ENCODE data around the gene BAZ2B. TPM values are rescaled to one million over a fixed set of nuclear protein-coding genes. Genes with fewer than 3 reads are reported as not detected.

The BAZ2B gene
- total RNA-seq, 1 experiment from 2014 or later = 34.9 TPM

DNA sequence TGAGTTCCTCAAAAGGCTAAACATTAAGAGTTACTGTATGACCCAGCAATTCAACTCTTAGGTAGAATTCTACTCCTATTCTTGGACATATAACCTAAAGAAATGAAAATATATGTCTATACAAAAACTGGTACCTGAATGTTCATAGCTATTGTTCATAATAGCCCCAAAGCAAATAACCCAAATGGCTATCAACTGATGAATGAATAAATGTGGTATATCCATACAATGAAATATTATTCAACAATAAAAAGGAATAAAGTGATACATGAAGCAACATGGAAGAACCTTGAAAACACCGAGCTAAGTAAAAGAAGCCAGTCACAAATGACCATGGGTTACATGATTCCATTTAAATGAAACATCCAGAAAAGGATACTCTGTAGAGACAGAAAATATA is 114.6 kb downstream of the BAZ2B start:
- Histone ChIP-seq H3K4me2 (no peak overlapping the region), H3K9me3 (ENCODE audit: insufficient read depth, low read depth) (no peaks in the 10 kb centered on the region), H3F3A (ENCODE audit: insufficient read depth, low read depth) (peaks cover 10% of the 10 kb centered on the region; the same call in 1 of the 2 replicates), H3K27me3 (ENCODE audit: insufficient read depth, low read depth) (no peaks in the 10 kb centered on the region), H3K36me3 (ENCODE audit: low read depth) (no peaks in the 10 kb centered on the region), H2AFZ (no peak overlapping the region), H3K79me2 (ENCODE audit: low read depth) (no peaks in the 10 kb centered on the region), H3K9me2 (ENCODE audit: insufficient read depth) (no peaks in the 10 kb centered on the region), H3K27ac (no peak overlapping the region), H3K4me3 (no peak overlapping the region), H4K20me1 (ENCODE audit: insufficient read depth) (no peaks in the 10 kb centered on the region), H3K4me1 (replicated peaks; ENCODE audit: insufficient read depth) (peaks cover 8% of the 10 kb centered on the region)
- CTCF ChIA-PET = no interaction called here
- POLR2A ChIA-PET (ENCODE audit: unreplicated experiment) = no interaction called here
- no peak for DNase-seq
- BruUV-seq (replicated peaks) = no TSS peak
- TF ChIP-seq, protein P1, sequence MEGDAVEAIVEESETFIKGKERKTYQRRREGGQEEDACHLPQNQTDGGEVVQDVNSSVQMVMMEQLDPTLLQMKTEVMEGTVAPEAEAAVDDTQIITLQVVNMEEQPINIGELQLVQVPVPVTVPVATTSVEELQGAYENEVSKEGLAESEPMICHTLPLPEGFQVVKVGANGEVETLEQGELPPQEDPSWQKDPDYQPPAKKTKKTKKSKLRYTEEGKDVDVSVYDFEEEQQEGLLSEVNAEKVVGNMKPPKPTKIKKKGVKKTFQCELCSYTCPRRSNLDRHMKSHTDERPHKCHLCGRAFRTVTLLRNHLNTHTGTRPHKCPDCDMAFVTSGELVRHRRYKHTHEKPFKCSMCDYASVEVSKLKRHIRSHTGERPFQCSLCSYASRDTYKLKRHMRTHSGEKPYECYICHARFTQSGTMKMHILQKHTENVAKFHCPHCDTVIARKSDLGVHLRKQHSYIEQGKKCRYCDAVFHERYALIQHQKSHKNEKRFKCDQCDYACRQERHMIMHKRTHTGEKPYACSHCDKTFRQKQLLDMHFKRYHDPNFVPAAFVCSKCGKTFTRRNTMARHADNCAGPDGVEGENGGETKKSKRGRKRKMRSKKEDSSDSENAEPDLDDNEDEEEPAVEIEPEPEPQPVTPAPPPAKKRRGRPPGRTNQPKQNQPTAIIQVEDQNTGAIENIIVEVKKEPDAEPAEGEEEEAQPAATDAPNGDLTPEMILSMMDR (conservative IDR thresholded peaks at IDR 0.05) = no peak
- no peak for TF ChIP-seq EZH2 (IDR thresholded peaks at IDR 0.05; ENCODE audit: low read depth)
- intact Hi-C loops (cut with micrococcal nuclease; ENCODE audit: unreplicated experiment) = no loop called here

DNA sequence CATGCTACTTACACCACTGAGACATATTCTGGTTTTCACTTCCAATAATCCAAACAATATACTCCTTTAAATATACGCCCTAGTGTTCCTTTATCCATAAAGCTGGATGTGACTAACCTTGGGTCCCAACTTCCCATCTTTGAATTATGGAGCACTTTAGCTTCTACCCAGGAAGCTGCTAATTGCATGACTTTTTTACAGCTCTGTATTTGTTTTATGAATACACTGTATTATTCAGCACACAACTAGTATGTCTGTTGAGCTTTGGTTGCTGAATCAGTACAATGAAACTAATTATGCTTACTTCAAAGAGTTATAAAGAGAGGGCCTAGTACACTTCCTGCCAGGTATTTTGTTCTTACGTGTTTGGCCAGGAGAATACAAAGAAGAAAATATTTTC is 118.5 kb downstream of the BAZ2B start:
- Histone ChIP-seq H3K9me3 (ENCODE audit: insufficient read depth, low read depth) (no peaks in the 10 kb centered on the region), H4K20me1 (ENCODE audit: insufficient read depth) (no peaks in the 10 kb centered on the region), H3K4me3 (no peak overlapping the region), H3K4me2 (no peak overlapping the region), H3K27ac (peak overlapping the region; percentile 57), H3K79me2 (ENCODE audit: low read depth) (no peaks in the 10 kb centered on the region), H3K4me1 (replicated peaks; ENCODE audit: insufficient read depth) (no peaks in the 10 kb centered on the region; the same call in 1 of the 2 replicates), H3K27me3 (ENCODE audit: insufficient read depth, low read depth) (no peaks in the 10 kb centered on the region), H2AFZ (no peak overlapping the region), H3K9me2 (ENCODE audit: insufficient read depth) (no peaks in the 10 kb centered on the region), H3F3A (ENCODE audit: insufficient read depth, low read depth) (peaks cover 10% of the 10 kb centered on the region; the same call in 1 of the 2 replicates), H3K36me3 (ENCODE audit: low read depth) (no peaks in the 10 kb centered on the region)
- CTCF ChIA-PET = no interaction called here
- BruUV-seq (replicated peaks) = no TSS peak
- TF ChIP-seq, protein P1 (conservative IDR thresholded peaks at IDR 0.05) = no peak
- no peak for TF ChIP-seq EZH2 (IDR thresholded peaks at IDR 0.05; ENCODE audit: low read depth)
- POLR2A ChIA-PET (ENCODE audit: unreplicated experiment) = interaction anchor here (0.5 kb wide), 1 partner anchor 258 kb away, joined by 3 read pairs; no protein-coding TSS in a partner anchor
- intact Hi-C loops (cut with micrococcal nuclease; ENCODE audit: unreplicated experiment) = no loop called here
- DNase-seq = no peak

DNA sequence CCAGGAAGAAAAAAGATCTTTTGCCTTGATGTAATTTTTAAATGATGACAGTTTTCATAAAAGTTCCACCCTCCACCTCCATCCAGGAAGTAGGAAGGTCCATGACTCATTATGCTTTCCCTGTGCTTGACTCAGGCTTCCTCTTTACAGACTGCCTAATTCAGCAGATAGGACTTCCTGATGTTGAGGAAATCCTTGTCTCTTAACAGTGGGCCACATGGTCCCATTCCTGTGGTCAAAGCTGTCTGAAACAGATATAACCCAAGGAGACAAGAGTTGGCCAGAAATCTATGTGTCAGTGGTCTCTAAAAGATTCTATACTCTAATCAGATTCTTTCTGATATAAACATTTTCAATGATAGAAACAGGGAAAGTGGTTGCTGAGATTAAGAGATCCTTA is 119.1 kb downstream of the BAZ2B start:
- Histone ChIP-seq H3K27ac (peak overlapping the region; percentile 57), H3K4me1 (replicated peaks; ENCODE audit: insufficient read depth) (no peaks in the 10 kb centered on the region; the same call in 1 of the 2 replicates), H3K36me3 (ENCODE audit: low read depth) (no peaks in the 10 kb centered on the region), H3K9me2 (ENCODE audit: insufficient read depth) (no peaks in the 10 kb centered on the region), H3K4me3 (no peak overlapping the region), H3K9me3 (ENCODE audit: insufficient read depth, low read depth) (no peaks in the 10 kb centered on the region), H3F3A (ENCODE audit: insufficient read depth, low read depth) (peaks cover 10% of the 10 kb centered on the region; the same call in 1 of the 2 replicates), H3K27me3 (ENCODE audit: insufficient read depth, low read depth) (no peaks in the 10 kb centered on the region), H3K79me2 (ENCODE audit: low read depth) (no peaks in the 10 kb centered on the region), H3K4me2 (0 out of 2 replicates have a peak overlapping the region, but pooled peaks have one; percentile 23), H4K20me1 (ENCODE audit: insufficient read depth) (no peaks in the 10 kb centered on the region), H2AFZ (no peak overlapping the region)
- ChIA-PET POLR2A (ENCODE audit: unreplicated experiment) (no interaction called here), CTCF (no interaction called here)
- BruUV-seq (replicated peaks) = no TSS peak
- TF ChIP-seq, protein P1 (conservative IDR thresholded peaks at IDR 0.05) = no peak
- no peak for TF ChIP-seq EZH2 (IDR thresholded peaks at IDR 0.05; ENCODE audit: low read depth)
- intact Hi-C loops (cut with micrococcal nuclease; ENCODE audit: unreplicated experiment) = no loop called here
- peak; percentile 15 to 90 for DNase-seq

Measured in PC-9 (cell line).